OCI-LY7 (cell line): ENCODE results near the gene SRSF9. TPM values are rescaled to one million over a fixed set of nuclear protein-coding genes. Genes with fewer than 3 reads are reported as not detected.

ENCODE experiments used
- BruUV-seq: library from RNA; stranded (reverse); fragments of 400-500 nt; replicated peaks from 2 replicates; lab custom pipeline; 2021; lab: Mats Ljungman, UMichigan
- CTCF ChIA-PET: fragments of 300-600 bp; sonication (Branson Sonifier 250); formaldehyde crosslinking; loops from one replicate; lab custom pipeline; 2022; ENCODE audit warnings: antibody characterized with exemption; ENCODE audit not compliant: unreplicated experiment; lab: Charles Lee
- POLR2A ChIA-PET: fragments of 300-600 bp; sonication (Branson Sonifier 250); formaldehyde crosslinking; loops from one replicate; lab custom pipeline; 2022; ENCODE audit warnings: antibody characterized with exemption; lab: Charles Lee
- DNase-seq: peaks from one replicate; pipeline ENCODE4 v3.0.0-alpha.2; 2015; ENCODE audit warnings: low spot score
- H2AFZ ChIP-seq: fragments of 200-600 bp; sonication (generic), shearing (Covaris generic); 2 replicates; pipeline ENCODE4 v1.6.1; 2014; ENCODE audit warnings: mild to moderate bottlenecking, antibody characterized with exemption, low read length, moderate library complexity
- H3K27ac ChIP-seq: fragments of 200-600 bp; sonication (generic); 2 replicates; pipeline ENCODE4 v1.5.1; 2014; ENCODE audit warnings: mixed run types, low read depth, mild to moderate bottlenecking, moderate library complexity, low read length, inconsistent platforms; ENCODE audit not compliant: poor library complexity, severe bottlenecking
- H3K36me3 ChIP-seq: fragments of 200-600 bp; sonication (generic); 2 replicates; pipeline ENCODE4 v1.6.1; 2014; ENCODE audit warnings: mild to moderate bottlenecking, antibody characterized with exemption, low read length, moderate library complexity, mixed read lengths; ENCODE audit not compliant: insufficient read depth
- H3K4me1 ChIP-seq: fragments of 200-600 bp; sonication (generic); 2 replicates; pipeline ENCODE4 v1.5.1; 2014; ENCODE audit warnings: mild to moderate bottlenecking, low read length; ENCODE audit not compliant: insufficient read depth, poor library complexity, severe bottlenecking
- H3K4me2 ChIP-seq: fragments of 200-600 bp; sonication (generic); 2 replicates; pipeline ENCODE4 v1.6.1; 2014; ENCODE audit warnings: mild to moderate bottlenecking, low read length
- H3K4me3 ChIP-seq: fragments of 200-600 bp; sonication (generic); 2 replicates; pipeline ENCODE4 v1.5.1; 2014; ENCODE audit warnings: mild to moderate bottlenecking, low read depth, low read length; ENCODE audit not compliant: poor library complexity, severe bottlenecking
- H3K79me2 ChIP-seq: fragments of 200-600 bp; sonication (generic); 2 replicates; pipeline ENCODE4 v1.6.1; 2016; ENCODE audit warnings: low read depth, mild to moderate bottlenecking, low read length, moderate library complexity, mixed read lengths; ENCODE audit not compliant: insufficient read depth
- H3K9me2 ChIP-seq: fragments of 200-600 bp; sonication (generic); 2 replicates; pipeline ENCODE4 v1.6.1; 2016; ENCODE audit warnings: mild to moderate bottlenecking, low read length, mixed read lengths; ENCODE audit not compliant: insufficient read depth
- H3K9me3 ChIP-seq: fragments of 200-600 bp; sonication (generic); 2 replicates; pipeline ENCODE4 v1.6.1; 2014; ENCODE audit warnings: mild to moderate bottlenecking, mixed run types, low read length, mixed read lengths
- H4K20me1 ChIP-seq: fragments of 200-600 bp; sonication (generic); 2 replicates; pipeline ENCODE4 v1.6.1; 2014; ENCODE audit warnings: mild to moderate bottlenecking, antibody characterized with exemption, low read length, moderate library complexity, mixed read lengths; ENCODE audit not compliant: insufficient read depth
- EZH2phosphoT487 ChIP-seq: fragments of 200-600 bp; sonication (generic); IDR thresholded peaks from 2 replicates; pipeline ENCODE4 v1.6.1; 2018; ENCODE audit warnings: low read depth, borderline replicate concordance, mild to moderate bottlenecking, mixed run types, antibody characterized with exemption, low read length, moderate library complexity, mixed read lengths
- intact Hi-C: fragments of 100-400 bp; cut with micrococcal nuclease; formaldehyde crosslinking; loops from one replicate; pipeline ENCODE4 v1.10.0; 2022; ENCODE audit not compliant: unreplicated experiment
- total RNA-seq, 2 experiments: library from RNA; depleted of rRNA in 1 of 2; stranded (reverse); fragments of >200 nt in 1 of 2; shearing (Covaris generic) in 1 of 2; gene quantifications; 2 replicates each; pipeline ENCODE4 v1.2.3, GENCODE V29; 2014 to 2022
- TF ChIP-seq, protein P1 (sequence below): fragments of 200-600 bp; sonication (generic); conservative IDR thresholded peaks from 2 replicates; pipeline ENCODE4 v1.5.1; 2014; ENCODE audit warnings: mild to moderate bottlenecking, antibody characterized with exemption, low read length, moderate library complexity, mixed read lengths

SRSF9 gene
- total RNA-seq, 2 experiments from 2014 or later: 203 to 295 TPM

DNA sequence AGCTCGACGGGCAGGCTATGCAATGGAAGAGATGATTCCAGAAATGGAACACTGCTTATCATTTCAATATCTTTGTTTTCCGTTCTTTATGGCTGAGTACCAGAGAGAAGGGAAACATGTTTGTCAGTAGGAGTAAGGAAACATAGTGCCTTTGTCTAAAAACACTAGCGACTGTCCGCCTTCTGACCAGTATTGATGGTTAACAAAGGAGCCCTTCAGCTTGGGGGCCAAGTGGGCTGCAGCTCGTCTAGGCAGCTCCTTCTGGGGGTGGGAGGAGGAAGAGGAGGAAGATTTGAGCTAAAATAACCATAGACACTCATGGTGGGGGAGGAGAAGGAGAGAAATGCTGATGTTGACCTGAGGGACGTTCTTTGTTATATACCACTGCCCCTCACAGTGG, 44.5 kb upstream of the SRSF9 start:
- Histone ChIP-seq H4K20me1 (no peaks in the 10 kb centered on the region), H3K79me2 (no peaks in the 10 kb centered on the region), H3K4me3 (no peak overlapping the region), H3K4me2 (no peak overlapping the region), H3K9me2 (no peaks in the 10 kb centered on the region), H2AFZ (no peak overlapping the region), H3K36me3 (peaks cover 54% of the 10 kb centered on the region), H3K9me3 (no peaks in the 10 kb centered on the region), H3K27ac (no peak overlapping the region), H3K4me1 (no peaks in the 10 kb centered on the region)
- POLR2A ChIA-PET: no interaction called here
- intact Hi-C loops: no loop called here
- no peak for DNase-seq
- BruUV-seq: no TSS peak
- TF ChIP-seq, protein P1, sequence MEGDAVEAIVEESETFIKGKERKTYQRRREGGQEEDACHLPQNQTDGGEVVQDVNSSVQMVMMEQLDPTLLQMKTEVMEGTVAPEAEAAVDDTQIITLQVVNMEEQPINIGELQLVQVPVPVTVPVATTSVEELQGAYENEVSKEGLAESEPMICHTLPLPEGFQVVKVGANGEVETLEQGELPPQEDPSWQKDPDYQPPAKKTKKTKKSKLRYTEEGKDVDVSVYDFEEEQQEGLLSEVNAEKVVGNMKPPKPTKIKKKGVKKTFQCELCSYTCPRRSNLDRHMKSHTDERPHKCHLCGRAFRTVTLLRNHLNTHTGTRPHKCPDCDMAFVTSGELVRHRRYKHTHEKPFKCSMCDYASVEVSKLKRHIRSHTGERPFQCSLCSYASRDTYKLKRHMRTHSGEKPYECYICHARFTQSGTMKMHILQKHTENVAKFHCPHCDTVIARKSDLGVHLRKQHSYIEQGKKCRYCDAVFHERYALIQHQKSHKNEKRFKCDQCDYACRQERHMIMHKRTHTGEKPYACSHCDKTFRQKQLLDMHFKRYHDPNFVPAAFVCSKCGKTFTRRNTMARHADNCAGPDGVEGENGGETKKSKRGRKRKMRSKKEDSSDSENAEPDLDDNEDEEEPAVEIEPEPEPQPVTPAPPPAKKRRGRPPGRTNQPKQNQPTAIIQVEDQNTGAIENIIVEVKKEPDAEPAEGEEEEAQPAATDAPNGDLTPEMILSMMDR: no peak
- TF ChIP-seq EZH2phosphoT487: no peak
- CTCF ChIA-PET: no interaction called here

DNA sequence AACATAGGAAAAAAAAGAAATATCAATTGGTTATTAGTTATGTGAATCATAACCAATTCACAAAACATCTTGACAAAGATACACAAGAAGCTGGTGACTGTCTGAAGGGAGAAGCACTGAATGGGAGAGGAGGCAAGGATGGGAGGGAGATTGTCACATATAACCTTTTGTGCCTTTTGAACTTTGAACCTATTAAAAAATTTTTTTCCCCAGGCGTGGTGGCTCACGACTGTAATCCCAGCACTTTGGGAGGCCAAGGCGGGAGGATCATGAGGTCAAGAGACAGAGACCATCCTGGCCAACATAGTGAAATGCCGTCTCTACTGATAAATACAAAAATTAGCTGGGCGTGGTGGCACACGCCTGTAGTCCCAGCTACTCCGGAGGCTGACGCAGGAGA, 39.0 kb upstream of the SRSF9 start:
- Histone ChIP-seq H2AFZ (no peak overlapping the region), H3K27ac (no peak overlapping the region), H3K4me1 (no peaks in the 10 kb centered on the region), H3K36me3 (peaks cover 59% of the 10 kb centered on the region), H3K9me2 (no peaks in the 10 kb centered on the region), H3K9me3 (no peaks in the 10 kb centered on the region), H3K79me2 (no peaks in the 10 kb centered on the region), H3K4me2 (no peak overlapping the region), H3K4me3 (no peak overlapping the region), H4K20me1 (no peaks in the 10 kb centered on the region)
- TF ChIP-seq, protein P1: no peak
- TF ChIP-seq EZH2phosphoT487: no peak
- ChIA-PET POLR2A (interaction anchor here (0.6 kb wide), 1 partner anchor 98 kb away, joined by 4 read pairs; no protein-coding TSS in a partner anchor), CTCF (no interaction called here)
- intact Hi-C loops: no loop called here
- DNase-seq: no peak
- no TSS peak for BruUV-seq

DNA sequence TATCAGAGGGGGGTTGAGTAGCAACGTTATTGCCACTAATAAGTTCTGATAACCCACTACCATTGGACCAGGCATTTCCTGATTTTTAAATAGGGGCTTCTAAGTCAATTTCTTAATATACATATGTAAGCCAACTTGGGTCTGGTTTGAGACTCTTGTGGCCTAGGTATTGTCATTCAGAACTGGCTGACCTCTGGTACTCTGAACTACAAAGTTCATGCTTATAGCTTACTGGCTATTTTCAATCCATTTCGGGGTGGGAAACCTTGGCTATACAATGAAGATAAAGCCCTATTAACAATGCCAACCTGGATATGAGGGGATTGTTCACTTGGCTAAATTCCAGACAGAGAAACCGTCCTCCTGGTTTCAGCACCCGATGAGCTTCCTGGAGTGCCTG, 35.0 kb upstream of the SRSF9 start:
- ChIA-PET POLR2A (no interaction called here), CTCF (no interaction called here)
- BruUV-seq: no TSS peak
- no peaks in the 10 kb centered on the region for H4K20me1 ChIP-seq
- H3K4me1 ChIP-seq: no peaks in the 10 kb centered on the region
- H3K36me3 ChIP-seq: peaks cover 72% of the 10 kb centered on the region
- H3K4me3 ChIP-seq: no peak overlapping the region
- no peaks in the 10 kb centered on the region for H3K9me3 ChIP-seq
- no peaks in the 10 kb centered on the region for H3K79me2 ChIP-seq
- no peaks in the 10 kb centered on the region for H3K9me2 ChIP-seq
- no peak overlapping the region for H3K27ac ChIP-seq
- intact Hi-C loops: no loop called here
- TF ChIP-seq, protein P1: no peak
- no peak for TF ChIP-seq EZH2phosphoT487
- no peak overlapping the region for H3K4me2 ChIP-seq
- DNase-seq: no peak
- H2AFZ ChIP-seq: no peak overlapping the region
